GM12878 (cell line): ENCODE measurements around the gene ATF4. TPM values are rescaled to one million over a fixed set of nuclear protein-coding genes. Genes with fewer than 3 reads are reported as not detected.

Experiments
- ATAC-seq: fragments of 200-7000 bp; cut with Tn5 transposase; 3 replicates; pipeline ENCODE4 v1.9.1; 2020; ENCODE audit warnings: mild to moderate bottlenecking, moderate library complexity
- BruUV-seq: library from RNA; stranded (reverse); fragments of 400-500 nt; replicated peaks from 2 replicates; lab custom pipeline; 2021; lab: Mats Ljungman, UMichigan
- CTCF ChIA-PET: fragments of 300-600 bp; sonication (Branson Sonifier 250); formaldehyde crosslinking; extraction: SDS; loops from one replicate; lab custom pipeline; 2021; ENCODE audit warnings: inconsistent platforms; lab: Yijun Ruan, JAX
- POLR2A ChIA-PET: fragments of 350-600 bp; formaldehyde crosslinking; extraction: SDS; loops from one replicate; lab custom pipeline; 2021; ENCODE audit warnings: inconsistent platforms; lab: Charles Lee
- RAD21 ChIA-PET: fragments of 300-600 bp; sonication (Branson Sonifier 250); formaldehyde crosslinking; loops from one replicate; lab custom pipeline; 2023; ENCODE audit warnings: antibody characterized with exemption; ENCODE audit not compliant: unreplicated experiment; lab: Charles Lee
- SMC1A ChIA-PET: fragments of 300-600 bp; sonication (Branson Sonifier 250); formaldehyde crosslinking; loops from one replicate; lab custom pipeline; 2023; ENCODE audit not compliant: unreplicated experiment, uncharacterized antibody; lab: Charles Lee
- DNase-seq: peaks from one replicate; pipeline ENCODE4 v3.0.0-alpha.2; 2011; ENCODE audit warnings: low read depth, low spot score
- FAIRE-seq: peaks from 3 replicates; lab custom pipeline; 2011; peaks lifted over from hg19 to GRCh38; lab: Jason Lieb, UNC
- H2AFZ ChIP-seq: 2 replicates; pipeline ENCODE4 v1.6.0; 2011; ENCODE audit warnings: low read depth, low read length, control low read depth; ENCODE audit not compliant: control insufficient read depth
- H3K27ac ChIP-seq: 2 replicates; pipeline ENCODE4 v1.5.1; 2011; ENCODE audit warnings: control low read depth; ENCODE audit not compliant: control insufficient read depth, insufficient read depth
- H3K27me3 ChIP-seq, 2 experiments: replicated peaks in 1 of 2; 2 replicates each; pipeline versions ENCODE4 v1.6.0 to v1.6.1; 2011; ENCODE audit warnings: low read length in 1 of 2; ENCODE audit not compliant: control insufficient read depth in 2 of 2, insufficient read depth in 2 of 2
- H3K36me3 ChIP-seq, 2 experiments: 2 replicates each; pipeline ENCODE4 v1.5.1; 2011; ENCODE audit warnings: low read length in 1 of 2; ENCODE audit not compliant: control insufficient read depth in 2 of 2, insufficient read depth in 2 of 2
- H3K4me1 ChIP-seq: 2 replicates; pipeline ENCODE4 v1.6.1; 2011; ENCODE audit warnings: mild to moderate bottlenecking, low read length, moderate library complexity, mixed read lengths; ENCODE audit not compliant: control insufficient read depth, insufficient read depth
- H3K4me2 ChIP-seq: 2 replicates; pipeline ENCODE4 v1.6.0; 2011; ENCODE audit warnings: control low read depth; ENCODE audit not compliant: control insufficient read depth, insufficient read depth
- H3K4me3 ChIP-seq: fragments of 200-600 bp; sonication (generic); 2 replicates; pipeline ENCODE4 v1.5.1; 2016
- H3K79me2 ChIP-seq: 2 replicates; pipeline ENCODE4 v1.6.0; 2011; ENCODE audit warnings: low read length; ENCODE audit not compliant: control insufficient read depth, insufficient read depth
- H3K9ac ChIP-seq: 2 replicates; pipeline ENCODE4 v1.8.0; 2011; ENCODE audit warnings: low read length, control low read depth, mixed read lengths; ENCODE audit not compliant: control insufficient read depth, insufficient read depth
- H3K9me3 ChIP-seq: replicated peaks from 3 replicates; pipeline ENCODE4 v1.5.1; 2011; ENCODE audit warnings: mild to moderate bottlenecking, low read length; ENCODE audit not compliant: control insufficient read depth, insufficient read depth
- H4K20me1 ChIP-seq: 2 replicates; pipeline ENCODE4 v1.6.0; 2011; ENCODE audit not compliant: control insufficient read depth, insufficient read depth
- CHD4 ChIP-seq: fragments of 200-600 bp; sonication (generic); IDR thresholded peaks from 2 replicates; pipeline ENCODE4 v1.6.1; 2016; ENCODE audit warnings: mild to moderate bottlenecking
- HDGF ChIP-seq: fragments of 450-650 bp; IDR thresholded peaks from 2 replicates; pipeline ENCODE4 v1.6.1; 2016; ENCODE audit warnings: antibody characterized with exemption
- POU2F2 ChIP-seq: IDR thresholded peaks from 3 replicates; pipeline ENCODE4 v1.6.1; 2011; ENCODE audit warnings: low read depth, mild to moderate bottlenecking, low read length, borderline replicate concordance
- SMC3 ChIP-seq: IDR thresholded peaks from 2 replicates; pipeline ENCODE4 v1.6.1; 2011; ENCODE audit warnings: low read length, improper control_type of control experiment, borderline replicate concordance
- STAT3 ChIP-seq: IDR thresholded peaks from 2 replicates; pipeline ENCODE4 v1.6.1; 2011; ENCODE audit warnings: low read depth, low read length, improper control_type of control experiment
- SUPT20H ChIP-seq: IDR thresholded peaks from 2 replicates; pipeline ENCODE4 v1.6.1; 2011; ENCODE audit warnings: low read depth, mild to moderate bottlenecking, low read length, moderate library complexity, borderline replicate concordance; ENCODE audit not compliant: control insufficient read depth
- WGBS: methylation state at CpG from one replicate; pipeline ENCODE4 v1.1.6; 2016; ENCODE audit warnings: low lambda C conversion rate; ENCODE audit not compliant: insufficient replicate concordance, insufficient coverage; ENCODE audit errors: missing lambda C conversion rate; 5-methylcytosine and 5-hydroxymethylcytosine counted together
- in situ Hi-C: fragments of 300-500 bp; cut with MboI; formaldehyde crosslinking; loops from 9 replicates; pipeline ENCODE4 v1.14.3; 2018; ENCODE audit warnings: mixed read lengths
- intact Hi-C: fragments of 100-400 bp; cut with micrococcal nuclease; formaldehyde crosslinking; loops from one replicate; pipeline ENCODE4 v1.14.2; 2022; ENCODE audit not compliant: unreplicated experiment
- polyA plus RNA-seq, 11 experiments: library from polyadenylated mRNA; depleted of rRNA in 4 of 11; unstranded in 6 of 11; stranded (reverse) in 5 of 11; fragments of >200 nt; fragmentation: Nextera tagmentation in 4 of 11; fragmentation: Illumina TruSeq in 1 of 11; extraction: Ambion mirVana in 4 of 11; extraction: Trizol in 1 of 11; gene quantifications; 1 replicate in 1 of 11; 2 replicates in 10 of 11; pipeline versions ENCODE4 v1.2.1 to v1.2.3, GENCODE V29; 2011 to 2016; ENCODE audit warnings: inconsistent platforms in 2 of 11, missing spikeins in 2 of 11, low read depth in 1 of 11
- total RNA-seq, 4 experiments: library from RNA; depleted of rRNA in 3 of 4; stranded (reverse); fragments of >200 nt in 3 of 4; fragmentation: Illumina TruSeq in 1 of 4; extraction: Trizol in 1 of 4; gene quantifications; 2 replicates each; pipeline versions ENCODE4 v1.2.1 to v1.2.3, GENCODE V29; 2013 to 2021

The ATF4 gene
- total and polyA plus RNA-seq, 10 of the 15 experiments (the other 5 are each of a cell fraction or from before 2014, with no cell fraction given): 88.3 to 605 (median 320) TPM

GRCh38 chr22:39535831-39536449 is 15.6 kb downstream of the ATF4 start:
- H3K9me3 ChIP-seq: no peaks in the 10 kb centered on the region
- H3K4me1 ChIP-seq: peaks cover 2% of the 10 kb centered on the region
- no peak overlapping the region for H3K4me2 ChIP-seq
- intact Hi-C loops (loop anchor here (5.0 kb wide), 1 partner anchor 486 kb away; no protein-coding TSS in a partner anchor), in situ Hi-C loops (loop anchor here (5.0 kb wide), 1 partner anchor 811 kb away; the partner anchor contains the start of gene ADSL)
- ChIA-PET CTCF (interaction anchor here (1.1 to 17.8 kb wide), 9 partner anchors 39 to 913 kb away, joined by 3 to 372 read pairs (median 8); partner anchors contain the start of gene MIEF1), SMC1A (interaction anchor here (1.1 to 6.2 kb wide), 3 partner anchors 488 to 812 kb away, joined by 3 to 31 read pairs (median 3); no protein-coding TSS in a partner anchor), RAD21 (interaction anchor here (5.5 kb wide), 1 partner anchor 488 kb away, joined by 48 read pairs; no protein-coding TSS in a partner anchor), POLR2A (interaction anchor here (0.5 kb wide), 1 partner anchor 143 kb away, joined by 9 read pairs; no protein-coding TSS in a partner anchor)
- FAIRE-seq (no peak), ATAC-seq (no peak), DNase-seq (no peak)
- WGBS: 32% methylated on average over 15 of the region's 15 CpGs
- no peaks in the 10 kb centered on the region for H3K27me3 ChIP-seq
- H3K79me2 ChIP-seq: peaks cover 16% of the 10 kb centered on the region
- H3K36me3 ChIP-seq: no peaks in the 10 kb centered on the region
- no TSS peak for BruUV-seq
- no peak overlapping the region for H3K4me3 ChIP-seq
- TF ChIP-seq HDGF: no peak
- TF ChIP-seq SMC3: no peak
- no peak for TF ChIP-seq CHD4
- TF ChIP-seq SUPT20H: no peak
- no peak for TF ChIP-seq STAT3
- TF ChIP-seq POU2F2: no peak
- H2AFZ ChIP-seq: no peak overlapping the region
- no peak overlapping the region for H3K27ac ChIP-seq
- no peaks in the 10 kb centered on the region for H4K20me1 ChIP-seq
- no peak overlapping the region for H3K9ac ChIP-seq
